T-helper 22 cell (primary cell): ENCODE measurements around the gene UNC80.

Source experiments
- DNase-seq: peaks from one replicate; pipeline ENCODE4 v3.0.0-alpha.2; 2020; ENCODE audit warnings: low read depth

The UNC80 gene

DNA sequence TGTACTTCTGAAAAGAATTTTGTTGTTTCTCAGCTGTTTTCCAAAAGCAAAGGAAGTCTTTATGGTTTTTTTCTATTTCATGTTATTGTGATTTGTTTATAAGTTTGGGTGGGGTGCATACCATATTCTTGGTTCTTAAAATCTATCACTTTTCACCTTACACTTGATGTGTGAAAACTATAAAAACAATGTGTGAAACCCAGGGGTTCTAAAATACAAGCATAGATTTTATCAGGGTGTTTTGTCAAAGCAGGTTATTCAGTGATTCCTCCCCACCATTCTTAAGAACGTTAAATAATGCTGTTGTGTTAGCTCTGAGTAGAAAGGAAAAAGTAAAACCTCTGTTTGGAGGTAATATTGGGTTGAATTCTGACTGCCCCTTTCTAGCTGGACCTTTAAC lies 248.5 kb downstream of the UNC80 start:
- DNase-seq, result no peak

DNA sequence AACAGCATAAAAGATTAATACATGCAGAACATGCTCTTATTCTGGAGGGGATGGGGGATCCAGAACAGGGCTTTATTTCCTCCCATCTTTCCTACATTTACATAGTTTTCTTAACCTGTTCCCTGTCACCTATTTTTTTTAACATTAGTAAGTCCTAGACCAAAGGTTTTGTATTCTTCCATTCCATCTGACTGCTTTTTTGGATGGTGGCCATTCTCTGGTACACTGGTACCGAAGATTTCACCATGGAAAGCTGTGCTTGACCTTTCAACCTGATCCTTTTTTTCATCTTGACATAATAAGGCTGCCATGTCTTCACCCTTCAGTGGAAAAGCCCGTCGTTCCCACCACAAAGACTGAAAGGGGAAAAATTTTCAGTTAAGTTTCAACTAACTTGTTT lies 251.2 kb downstream of the UNC80 start:
- no peak for DNase-seq

DNA sequence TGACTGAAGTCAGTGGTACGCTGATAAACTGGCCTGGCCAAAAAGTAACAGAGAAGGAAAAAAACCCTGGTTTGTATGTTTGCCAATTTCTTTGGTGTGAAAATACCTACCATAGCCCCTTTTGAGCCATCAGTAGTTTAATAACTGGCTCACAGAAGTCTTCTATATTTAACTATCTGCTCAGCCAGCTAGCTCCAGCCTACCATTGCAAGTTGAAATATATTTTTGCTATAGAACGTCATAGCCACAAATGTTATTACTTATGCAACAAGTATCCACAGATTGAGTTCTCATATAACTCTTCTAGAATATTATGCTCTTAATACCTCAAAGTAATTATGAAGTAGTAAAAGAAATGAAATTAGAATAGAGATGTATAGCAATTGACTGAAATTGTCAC lies 256.0 kb downstream of the UNC80 start:
- no peak for DNase-seq

DNA sequence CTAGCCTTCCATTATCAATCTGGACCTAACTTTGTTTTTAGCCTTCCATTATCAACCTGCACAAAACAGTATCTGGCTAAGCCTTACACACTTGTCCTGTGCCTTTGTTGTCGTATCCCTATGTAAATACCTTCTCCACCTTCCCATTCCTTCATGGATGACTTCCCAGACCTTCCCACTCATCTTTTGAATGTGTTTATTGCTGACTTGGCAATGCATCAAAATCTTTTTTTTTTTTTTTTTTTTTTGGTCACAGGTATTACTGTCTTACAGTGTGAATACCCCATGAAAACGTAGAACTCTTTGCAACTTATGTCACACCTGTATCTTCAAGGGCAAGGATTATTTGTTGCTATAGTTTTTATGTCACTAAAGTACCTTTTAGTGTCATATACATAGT lies 256.5 kb downstream of the UNC80 start:
- no peak for DNase-seq

DNA sequence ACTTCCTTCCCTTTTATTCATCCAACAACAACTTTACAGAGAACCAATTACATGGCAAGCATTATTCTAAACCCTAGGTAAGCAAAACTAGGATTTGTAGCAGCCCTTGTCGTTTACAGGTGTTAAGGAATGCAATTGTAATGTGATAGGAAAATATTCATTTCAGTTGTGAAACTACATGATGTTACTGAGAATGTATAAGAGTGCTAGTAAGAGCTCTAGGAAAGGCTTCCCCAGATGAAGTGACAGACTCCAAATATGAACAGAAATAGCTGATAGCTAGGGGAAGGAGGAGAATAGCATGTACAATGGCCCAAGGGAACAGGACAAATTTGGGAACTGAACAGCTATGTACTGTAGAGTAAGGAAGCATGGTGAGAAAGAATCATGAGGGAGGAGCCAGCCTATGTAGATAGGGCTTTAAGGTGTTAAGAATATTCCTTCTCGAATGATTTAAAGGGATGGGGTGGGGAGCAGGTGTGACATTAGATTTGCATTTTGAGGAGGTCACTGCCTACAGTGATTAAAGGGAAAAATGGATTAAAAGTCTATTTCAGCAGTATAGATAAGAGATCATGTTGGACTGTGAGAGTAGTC lies 262.6 kb downstream of the UNC80 start:
- no peak for DNase-seq

DNA sequence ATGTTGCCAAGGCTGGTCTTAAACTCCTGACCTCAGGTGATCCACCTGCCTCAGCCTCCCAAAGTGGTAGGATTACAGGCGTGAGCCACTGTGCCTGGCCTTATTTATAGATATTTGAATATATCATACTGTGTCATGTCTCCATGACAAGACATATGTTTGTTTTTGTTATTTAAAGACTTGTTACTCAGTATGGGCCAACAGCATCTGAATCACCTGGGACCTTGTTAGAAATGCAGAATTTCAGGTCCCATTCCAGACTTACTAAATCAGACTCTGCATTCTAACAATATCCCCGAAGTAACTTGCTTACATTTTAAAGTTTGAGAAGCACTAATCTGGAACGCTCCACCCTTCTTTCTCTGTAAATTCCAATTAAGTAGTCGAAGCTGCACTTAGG lies 264.0 kb downstream of the UNC80 start:
- no peak for DNase-seq

DNA sequence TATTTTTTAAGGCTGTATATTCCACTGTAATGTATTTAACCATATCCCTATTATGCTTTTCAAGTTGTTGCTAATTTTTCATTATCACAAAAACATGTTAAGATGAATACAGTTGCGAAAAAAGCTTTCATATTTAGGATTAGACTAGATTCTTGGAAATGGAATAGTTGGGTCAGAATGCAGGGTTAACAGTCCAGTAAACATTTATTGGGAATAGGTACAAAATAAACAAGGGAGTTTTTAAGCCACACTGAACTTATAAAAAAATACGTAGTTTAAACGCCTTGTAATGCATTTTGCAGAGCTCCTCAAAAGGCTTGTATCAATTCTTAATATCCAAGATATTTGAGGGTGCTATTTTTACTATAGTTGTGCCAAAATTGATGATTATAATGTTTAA lies 266.4 kb downstream of the UNC80 start:
- DNase-seq, result no peak

DNA sequence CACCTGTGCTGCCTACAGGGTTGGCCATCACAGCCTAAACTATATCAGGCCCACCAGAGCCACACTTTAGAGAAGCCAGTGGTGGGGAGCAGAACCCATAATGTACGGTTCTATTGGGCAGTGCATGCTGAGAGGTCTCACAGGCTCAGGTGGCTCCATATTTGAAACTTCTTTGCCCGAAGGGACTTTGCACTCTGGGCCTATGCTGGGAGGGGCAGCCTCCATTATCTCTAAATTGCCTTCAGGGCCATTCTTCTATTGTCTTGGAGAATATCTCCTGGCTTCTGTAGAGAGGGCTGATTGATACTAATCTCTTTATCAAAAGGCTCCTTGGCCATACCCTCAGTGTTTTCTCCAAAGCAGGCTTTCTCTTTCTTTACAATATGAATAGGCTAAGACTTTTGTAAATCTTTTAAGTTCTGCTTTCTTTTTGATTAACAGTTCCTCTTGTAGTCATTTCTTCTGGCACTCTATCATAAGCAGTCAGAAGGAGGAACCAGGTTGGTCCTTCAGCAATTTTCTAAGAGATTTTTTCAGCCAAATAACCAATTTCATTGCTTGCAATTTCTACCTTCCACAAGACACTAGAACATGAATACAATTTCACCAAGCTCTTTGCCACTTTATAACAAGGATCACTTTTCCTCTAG lies 275.3 kb downstream of the UNC80 start:
- DNase-seq, result no peak
